K562 (cell line): ENCODE data around the gene ING4. TPM values are rescaled to one million over a fixed set of nuclear protein-coding genes. Genes with fewer than 3 reads are reported as not detected.

Experiments used
- ATAC-seq: fragments of 200-7000 bp; cut with Tn5 transposase; 3 replicates; pipeline ENCODE4 v1.9.1; 2020; ENCODE audit warnings: moderate library complexity
- BruUV-seq: library from RNA; stranded (reverse); fragments of 400-500 nt; replicated peaks from 2 replicates; lab custom pipeline; 2021; lab: Mats Ljungman, UMichigan
- CTCF ChIA-PET: fragments of 300-600 bp; formaldehyde crosslinking; extraction: SDS; loops from one replicate; lab custom pipeline; 2021; ENCODE audit warnings: low intra/inter-chr PET ratio; lab: Yijun Ruan, JAX
- POLR2A ChIA-PET: fragments of 300-600, 350-650 bp; sonication (Branson Sonifier 250); formaldehyde crosslinking; extraction: SDS; loops from one replicate; lab custom pipeline; 2021; ENCODE audit warnings: antibody characterized with exemption, inconsistent platforms; lab: Yijun Ruan, JAX
- DNase-seq, 4 experiments: peaks; one replicate each; pipeline versions ENCODE4 v3.0.0 to v3.0.0-alpha.2; 2011 to 2018; ENCODE audit warnings: low spot score in 3 of 4, mixed read lengths in 3 of 4; ENCODE audit errors: extremely low read depth in 1 of 4
- FAIRE-seq: peaks from 2 replicates; lab custom pipeline; 2011; peaks lifted over from hg19 to GRCh38; lab: Jason Lieb, UNC
- H2AFZ ChIP-seq: 2 replicates; pipeline ENCODE4 v1.6.0; 2011; ENCODE audit warnings: low read depth, low read length, control low read depth, inconsistent platforms
- H3K27ac ChIP-seq: fragments of 200-600 bp; 3 replicates; pipeline ENCODE4 v1.8.0; 2011; ENCODE audit warnings: low read depth, mild to moderate bottlenecking, control low read depth, inconsistent platforms, low read length, moderate library complexity, mixed read lengths; ENCODE audit errors: extremely low read depth
- H3K27me3 ChIP-seq, 2 experiments: fragments of 300-600 bp in 1 of 2; 2 replicates in 1 of 2; 3 replicates in 1 of 2; pipeline versions ENCODE4 v1.6.0 to v1.8.0; 2011; ENCODE audit warnings: inconsistent platforms in 2 of 2, low read length in 2 of 2, mild to moderate bottlenecking in 1 of 2, mixed read lengths in 1 of 2, moderate library complexity in 1 of 2; ENCODE audit not compliant: control insufficient read depth in 2 of 2, insufficient read depth in 2 of 2
- H3K36me3 ChIP-seq: fragments of 300-600 bp; 3 replicates; pipeline ENCODE4 v1.8.0; 2011; ENCODE audit warnings: mild to moderate bottlenecking, low read length, inconsistent platforms; ENCODE audit not compliant: control insufficient read depth, insufficient read depth
- H3K4me1 ChIP-seq, 2 experiments: fragments of 200-600 bp in 1 of 2; replicated peaks in 1 of 2; 2 replicates in 1 of 2; 3 replicates in 1 of 2; pipeline versions ENCODE4 v1.5.1 to v1.8.0; 2011; ENCODE audit warnings: inconsistent platforms in 2 of 2, low read length in 2 of 2, mild to moderate bottlenecking in 1 of 2, mixed read lengths in 1 of 2, moderate library complexity in 1 of 2; ENCODE audit not compliant: control insufficient read depth in 2 of 2, insufficient read depth in 2 of 2
- H3K4me2 ChIP-seq: 2 replicates; pipeline ENCODE4 v1.6.1; 2011; ENCODE audit warnings: low read length, control low read depth, inconsistent platforms, mixed read lengths; ENCODE audit not compliant: insufficient read depth
- H3K4me3 ChIP-seq: fragments of 200-600 bp; sonication (generic), shearing (Covaris generic); 2 replicates; pipeline ENCODE4 v1.5.1; 2016; ENCODE audit warnings: control low read depth, inconsistent platforms
- H3K79me2 ChIP-seq: fragments of 200-600 bp; 3 replicates; pipeline ENCODE4 v1.8.0; 2011; ENCODE audit warnings: low read length, inconsistent platforms; ENCODE audit not compliant: control insufficient read depth, insufficient read depth
- H3K9ac ChIP-seq, 2 experiments: 2 replicates each; pipeline versions ENCODE4 v1.6.0 to v1.6.1; 2011; ENCODE audit warnings: low read depth in 2 of 2, low read length in 2 of 2, control low read depth in 1 of 2, inconsistent platforms in 1 of 2, mild to moderate bottlenecking in 1 of 2, mixed read lengths in 1 of 2; ENCODE audit not compliant: insufficient read depth in 1 of 2
- H3K9me1 ChIP-seq: one replicate; pipeline ENCODE4 v1.6.0; 2011; ENCODE audit warnings: inconsistent platforms, mild to moderate bottlenecking, low read length, moderate library complexity; ENCODE audit not compliant: control insufficient read depth, insufficient read depth
- H3K9me3 ChIP-seq: replicated peaks from 2 replicates; pipeline ENCODE4 v1.5.1; 2011; ENCODE audit warnings: low read depth, low read length, inconsistent platforms; ENCODE audit not compliant: control insufficient read depth, insufficient read depth
- H4K20me1 ChIP-seq: replicated peaks from 2 replicates; pipeline ENCODE4 v1.6.1; 2011; ENCODE audit warnings: low read length, inconsistent platforms, mixed read lengths; ENCODE audit not compliant: control insufficient read depth, insufficient read depth
- EGR1 ChIP-seq: fragments of 450-650 bp; conservative IDR thresholded peaks from 2 replicates; pipeline ENCODE4 v1.6.1; 2017; ENCODE audit warnings: mild to moderate bottlenecking
- MAFF ChIP-seq: IDR thresholded peaks from 2 replicates; pipeline ENCODE4 v1.6.1; 2012; ENCODE audit warnings: low read length, improper control_type of control experiment
- MAFK ChIP-seq: IDR thresholded peaks from 2 replicates; pipeline ENCODE4 v1.6.1; 2011; ENCODE audit warnings: low read length, improper control_type of control experiment
- NFIC ChIP-seq: fragments of 450-650 bp; IDR thresholded peaks from 2 replicates; pipeline ENCODE4 v1.6.1; 2017; ENCODE audit warnings: mild to moderate bottlenecking, inconsistent platforms
- NFYB ChIP-seq: IDR thresholded peaks from 2 replicates; pipeline ENCODE4 v1.6.1; 2011; ENCODE audit warnings: mild to moderate bottlenecking, moderate library complexity; ENCODE audit not compliant: insufficient read length; ENCODE audit errors: extremely low read depth
- OTX1 ChIP-seq: fragments of 450-650 bp; formaldehyde crosslinking; IDR thresholded peaks from 2 replicates; pipeline ENCODE4 v1.4.0; 2022; ENCODE audit warnings: mild to moderate bottlenecking
- TEAD4 ChIP-seq, 2 experiments: sonication (generic) in 1 of 2; formaldehyde crosslinking in 1 of 2; IDR thresholded peaks; 2 replicates each; pipeline versions ENCODE4 v1.6.1 to v1.8.0; 2012 to 2022; ENCODE audit warnings: borderline replicate concordance in 1 of 2, inconsistent platforms in 1 of 2, low read length in 1 of 2, mild to moderate bottlenecking in 1 of 2, missing genetic modification reagents in 1 of 2
- ZNF253 ChIP-seq: fragments of 250-450 bp; sonication (Bioruptor Pico); conservative IDR thresholded peaks from 2 replicates; pipeline ENCODE4 v1.6.1; 2021; ENCODE audit warnings: mild to moderate bottlenecking
- ZNF316 ChIP-seq: fragments of 450-650 bp; IDR thresholded peaks from 2 replicates; pipeline ENCODE4 v1.6.1; 2016
- ZNF586 ChIP-seq: fragments of 450-650 bp; formaldehyde crosslinking; conservative IDR thresholded peaks from 2 replicates; pipeline ENCODE4 v1.4.0; 2020; ENCODE audit warnings: mild to moderate bottlenecking, moderate library complexity
- WGBS: fragments of 100-300 bp; shearing (Covaris generic); methylation state at CpG from one replicate; pipeline ENCODE4 v1.1.6; 2016; ENCODE audit warnings: low coverage, mixed read lengths; ENCODE audit not compliant: insufficient coverage; ENCODE audit errors: missing lambda C conversion rate; 5-methylcytosine and 5-hydroxymethylcytosine counted together
- in situ Hi-C: fragments of 300-500 bp; cut with MboI; formaldehyde crosslinking; loops from 4 replicates; pipeline ENCODE4 v1.15.0; 2018; ENCODE audit warnings: inconsistent platforms, mixed read lengths
- intact Hi-C: fragments of 100-400 bp; cut with micrococcal nuclease; formaldehyde crosslinking; loops from 2 replicates; pipeline ENCODE4 v1.14.2; 2022
- polyA plus RNA-seq, 8 experiments: library from polyadenylated mRNA; depleted of rRNA in 4 of 8; stranded (reverse) in 5 of 8; unstranded in 3 of 8; fragments of >200 nt; fragmentation: Nextera tagmentation in 2 of 8; fragmentation: Illumina TruSeq in 1 of 8; extraction: Ambion mirVana in 2 of 8; extraction: Trizol in 1 of 8; gene quantifications; 2 replicates each; pipeline versions ENCODE4 v1.2.1 to v1.2.3, GENCODE V29; 2011 to 2014; ENCODE audit warnings: inconsistent platforms in 1 of 8, missing spikeins in 1 of 8
- total RNA-seq, 7 experiments: library from RNA; depleted of rRNA in 6 of 7; stranded (reverse); fragments of >200 nt in 6 of 7; fragmentation: Illumina TruSeq in 2 of 7; extraction: Trizol in 2 of 7; gene quantifications; 2 replicates each; pipeline versions ENCODE4 v1.2.1 to v1.2.3, GENCODE V29; 2011 to 2021; ENCODE audit warnings: low replicate concordance in 1 of 7
- TF ChIP-seq, protein P1 (sequence below): fragments of 200-800 bp; sonication (Bioruptor generic); IDR thresholded peaks from 2 replicates; pipeline ENCODE4 v1.6.1; 2017; ENCODE audit warnings: missing genetic modification characterization, missing compliant biosample characterization

The ING4 gene
- total and polyA plus RNA-seq, 9 of the 15 experiments (the other 6 are each of a cell fraction or from before 2014, with no cell fraction given) = 6.6 to 30.2 (median 15.7) TPM

DNA sequence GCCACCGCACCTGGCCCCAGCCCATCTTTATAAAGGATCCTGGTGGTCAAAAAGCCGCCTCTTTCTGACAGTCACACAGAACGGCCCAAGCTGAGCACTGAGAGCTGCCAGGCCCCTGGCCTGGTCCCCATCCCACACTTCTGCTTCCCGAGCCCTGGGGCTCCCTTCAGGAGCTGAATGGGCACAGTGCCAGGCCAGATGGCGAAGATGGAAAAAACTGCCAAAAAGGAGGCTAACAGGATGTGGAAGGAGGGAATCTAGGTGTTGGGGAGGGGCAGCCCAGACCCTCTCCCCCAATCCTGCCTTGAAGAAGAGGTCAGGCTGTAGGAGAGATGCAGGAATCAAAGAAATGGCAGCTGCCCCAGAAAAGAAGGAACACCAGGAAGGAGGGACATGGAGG lies 32.2 kb downstream of the ING4 start:
- Histone ChIP-seq H3K9me3 (no peaks in the 10 kb centered on the region), H3K27ac (no peak overlapping the region), H3K27me3 (no peaks in the 10 kb centered on the region), H3K4me1 (peaks cover 14 to 31% of the 10 kb centered on the region in 2 experiments; a peak in 4 of 5 replicates), H3K4me2 (no peak overlapping the region), H3K9ac (no peak overlapping the region), H3K4me3 (no peak overlapping the region), H4K20me1 (no peaks in the 10 kb centered on the region), H3K36me3 (no peaks in the 10 kb centered on the region), H3K9me1 (no peaks in the 10 kb centered on the region), H3K79me2 (peaks cover 19% of the 10 kb centered on the region), H2AFZ (no peak overlapping the region)
- CTCF ChIA-PET = no interaction called here
- TF ChIP-seq NFIC (peak; percentile 74), TEAD4 (IDR thresholded peaks at IDR 0.05; ENCODE audit: low read length) (no peak), TEAD4 (CRISPR knock-in tag; IDR thresholded peaks at IDR 0.05; ENCODE audit: borderline replicate concordance) (no peak)
- WGBS = 92% methylated on average over 5 of the region's 5 CpGs
- intact Hi-C loops = no loop called here
- FAIRE-seq (no peak), ATAC-seq (no peak), DNase-seq (no peak)
- BruUV-seq = no TSS peak
- POLR2A ChIA-PET = no interaction called here
- in situ Hi-C loops = no loop called here

DNA sequence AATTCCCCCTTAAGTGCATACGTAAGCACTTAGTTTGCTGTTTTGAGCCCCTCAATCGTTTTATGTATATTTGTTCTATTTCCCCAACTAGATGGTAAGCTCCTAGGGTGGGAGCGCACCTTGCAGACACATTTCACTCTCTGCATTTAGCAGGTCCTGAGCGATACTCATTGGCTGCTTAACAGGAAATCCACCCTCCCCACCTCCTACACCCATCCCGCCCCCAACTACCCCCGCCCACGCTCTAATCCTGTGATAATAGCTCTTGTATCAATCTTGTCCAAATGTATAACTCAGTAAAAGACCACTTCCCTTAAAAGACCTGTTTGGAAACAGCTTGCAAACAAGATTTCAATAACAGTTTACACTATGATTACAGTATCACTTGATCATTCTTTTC lies 35.3 kb downstream of the ING4 start:
- ChIA-PET CTCF (no interaction called here), POLR2A (no interaction called here)
- no peaks in the 10 kb centered on the region for H3K27me3 ChIP-seq
- H3K36me3 ChIP-seq = peaks cover 4% of the 10 kb centered on the region; the same call in 2 of the 3 replicates
- no peaks in the 10 kb centered on the region for H4K20me1 ChIP-seq
- intact Hi-C loops = no loop called here
- H2AFZ ChIP-seq = no peak overlapping the region
- peak; percentile 87 for ATAC-seq
- WGBS = 17% methylated on average over 4 of the region's 7 CpGs
- H3K27ac ChIP-seq = no peak overlapping the region; the same call in 2 of the 3 replicates
- BruUV-seq = no TSS peak
- peak overlapping the region; percentile 55 for H3K4me2 ChIP-seq
- H3K4me1 ChIP-seq = peaks cover 4 to 25% of the 10 kb centered on the region in 2 experiments; a peak in 3 of 5 replicates
- peak overlapping the region; percentile 11; the same call in 1 of the 2 replicates for H3K4me3 ChIP-seq
- in situ Hi-C loops = no loop called here
- DNase-seq = peak; percentile 33 to 71 (median 54)
- peaks cover 27% of the 10 kb centered on the region for H3K79me2 ChIP-seq
- no peak overlapping the region; a peak in 1 of 4 replicates for H3K9ac ChIP-seq
- FAIRE-seq = peak; percentile 84
- H3K9me1 ChIP-seq = no peaks in the 10 kb centered on the region
- no peaks in the 10 kb centered on the region for H3K9me3 ChIP-seq
- no peak for TF ChIP-seq ZNF586
- TF ChIP-seq ZNF316 = 0 out of 2 replicates have a peak, but pooled peaks have one; percentile 28
- TF ChIP-seq ZNF253 (CRISPR knock-in tag) = no peak
- TF ChIP-seq MAFF = peak; percentile 7; the same call in 1 of the 2 replicates
- TF ChIP-seq MAFK = peak; percentile 19; the same call in 1 of the 2 replicates
- no peak for TF ChIP-seq OTX1 (CRISPR knock-in tag)
- TF ChIP-seq, protein P1, sequence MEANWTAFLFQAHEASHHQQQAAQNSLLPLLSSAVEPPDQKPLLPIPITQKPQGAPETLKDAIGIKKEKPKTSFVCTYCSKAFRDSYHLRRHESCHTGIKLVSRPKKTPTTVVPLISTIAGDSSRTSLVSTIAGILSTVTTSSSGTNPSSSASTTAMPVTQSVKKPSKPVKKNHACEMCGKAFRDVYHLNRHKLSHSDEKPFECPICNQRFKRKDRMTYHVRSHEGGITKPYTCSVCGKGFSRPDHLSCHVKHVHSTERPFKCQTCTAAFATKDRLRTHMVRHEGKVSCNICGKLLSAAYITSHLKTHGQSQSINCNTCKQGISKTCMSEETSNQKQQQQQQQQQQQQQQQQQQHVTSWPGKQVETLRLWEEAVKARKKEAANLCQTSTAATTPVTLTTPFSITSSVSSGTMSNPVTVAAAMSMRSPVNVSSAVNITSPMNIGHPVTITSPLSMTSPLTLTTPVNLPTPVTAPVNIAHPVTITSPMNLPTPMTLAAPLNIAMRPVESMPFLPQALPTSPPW (CRISPR knock-in tag) = peak; percentile 41; the same call in 1 of the 2 replicates
- peak; percentile 81 for TF ChIP-seq EGR1
- peak; percentile 17 for TF ChIP-seq NFYB
